AG08396 (cell line): ENCODE results near the gene ZNF705A.
"Not testable (repeated sequence)": the region's sequence is repeated elsewhere in the genome, so short reads cannot be mapped to it uniquely, and the experiment has no call there.

Experiments
- DNase-seq: peaks from one replicate; pipeline ENCODE4 v3.0.0; 2012; ENCODE audit warnings: low spot score, mixed read lengths

ZNF705A gene

DNA sequence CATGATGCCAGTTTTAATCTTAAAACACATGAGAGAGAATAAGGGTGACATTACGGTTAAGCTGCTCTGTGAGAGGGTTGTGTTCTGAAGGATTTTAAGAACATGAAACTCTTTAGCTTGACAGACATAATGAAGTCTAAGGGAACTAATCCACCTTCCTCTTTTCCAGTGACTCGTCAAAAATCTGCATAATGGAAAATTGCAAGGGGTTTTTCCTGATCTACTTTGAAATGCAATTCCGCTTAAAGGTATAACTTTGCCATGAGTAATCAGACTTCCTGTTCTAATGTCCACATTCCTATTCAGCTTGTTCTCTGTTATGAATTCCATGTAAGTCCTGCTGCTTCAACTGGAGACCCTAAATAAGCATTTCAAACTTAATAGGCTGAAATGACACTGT lies at the start of gene ZNF705A:
ZNF705A (plus strand) TSS at position 171 of the 400 bp plus-strand sequence. CDS start 15,611 bp downstream, outside the sequence.
- DNase-seq: no peak

DNA sequence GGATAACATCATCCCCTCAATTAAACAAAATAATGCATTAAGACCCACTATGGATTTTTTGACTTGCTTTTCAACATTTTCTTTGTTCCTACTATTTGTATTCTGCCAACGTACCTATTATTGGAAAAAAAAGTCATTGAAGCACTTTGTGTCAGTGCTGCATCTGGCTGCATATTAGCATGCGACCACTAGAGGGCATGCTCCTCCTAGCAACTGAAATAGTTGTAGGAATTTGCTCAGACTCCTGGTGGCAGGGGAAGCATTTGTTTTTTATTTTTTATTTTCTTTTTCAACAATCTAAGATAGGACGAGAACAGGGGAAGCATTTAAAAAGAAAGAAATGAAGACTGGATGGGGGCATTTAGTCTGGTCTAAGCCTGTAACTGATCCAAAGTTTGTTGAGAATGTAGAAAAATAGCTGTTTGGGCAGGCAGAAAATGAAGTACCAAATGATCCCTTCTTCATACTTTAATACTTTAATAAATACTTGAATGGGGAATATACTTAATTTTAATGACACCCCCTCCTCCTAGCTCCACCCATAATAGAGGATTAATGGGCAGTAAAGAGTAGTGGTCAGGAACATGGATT lies 47.9 kb upstream of the ZNF705A start:
- peak; percentile 77 for DNase-seq

DNA sequence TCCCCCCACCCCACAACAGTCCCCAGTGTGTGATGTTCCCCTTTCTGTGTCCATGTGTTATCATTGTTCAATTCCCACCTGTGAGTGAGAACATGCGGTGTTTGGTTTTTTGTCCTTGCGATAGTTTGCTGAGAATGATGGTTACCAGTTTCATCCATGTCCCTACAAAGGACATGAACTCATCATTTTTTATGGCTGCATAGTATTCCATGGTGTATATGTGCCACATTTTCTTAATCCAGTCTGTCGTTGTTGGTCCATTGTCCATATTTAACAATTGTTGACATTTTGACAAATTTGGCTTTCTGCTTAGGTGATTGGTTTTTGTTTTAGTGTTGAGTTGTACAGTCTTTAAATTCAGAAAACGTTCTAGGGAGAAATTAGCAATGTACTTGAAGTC lies 43.7 kb upstream of the ZNF705A start:
- not testable (repeated sequence) for DNase-seq

DNA sequence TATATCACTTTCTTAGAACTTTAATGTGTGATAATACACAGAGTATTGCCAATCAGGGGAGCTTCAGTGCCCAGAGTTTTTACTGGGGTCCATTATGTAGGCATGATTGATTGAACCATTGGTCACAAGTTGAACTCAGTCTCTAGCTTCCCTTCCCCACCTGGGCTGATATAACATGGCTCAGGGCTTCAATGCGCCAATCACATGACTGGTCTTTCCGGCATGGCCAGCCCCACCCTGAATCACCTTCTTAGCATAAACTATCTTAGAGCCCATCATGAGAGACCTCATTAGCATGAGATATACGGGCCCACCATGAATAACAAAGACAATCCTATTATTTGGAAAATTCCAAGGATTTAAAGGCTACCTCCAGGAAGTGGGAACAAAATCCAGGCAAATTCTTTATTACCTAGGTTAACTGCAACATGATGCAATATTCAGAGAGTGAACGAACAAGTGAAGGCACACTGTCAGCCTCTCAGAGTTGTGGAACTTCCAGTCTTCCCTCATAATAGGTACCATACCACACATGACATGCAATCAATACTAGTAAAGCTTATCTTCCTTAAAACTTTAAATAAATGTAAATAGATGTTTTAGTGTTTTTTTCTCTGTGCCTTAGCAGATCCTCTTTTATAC lies 36.6 kb upstream of the ZNF705A start:
- DNase-seq: no peak

DNA sequence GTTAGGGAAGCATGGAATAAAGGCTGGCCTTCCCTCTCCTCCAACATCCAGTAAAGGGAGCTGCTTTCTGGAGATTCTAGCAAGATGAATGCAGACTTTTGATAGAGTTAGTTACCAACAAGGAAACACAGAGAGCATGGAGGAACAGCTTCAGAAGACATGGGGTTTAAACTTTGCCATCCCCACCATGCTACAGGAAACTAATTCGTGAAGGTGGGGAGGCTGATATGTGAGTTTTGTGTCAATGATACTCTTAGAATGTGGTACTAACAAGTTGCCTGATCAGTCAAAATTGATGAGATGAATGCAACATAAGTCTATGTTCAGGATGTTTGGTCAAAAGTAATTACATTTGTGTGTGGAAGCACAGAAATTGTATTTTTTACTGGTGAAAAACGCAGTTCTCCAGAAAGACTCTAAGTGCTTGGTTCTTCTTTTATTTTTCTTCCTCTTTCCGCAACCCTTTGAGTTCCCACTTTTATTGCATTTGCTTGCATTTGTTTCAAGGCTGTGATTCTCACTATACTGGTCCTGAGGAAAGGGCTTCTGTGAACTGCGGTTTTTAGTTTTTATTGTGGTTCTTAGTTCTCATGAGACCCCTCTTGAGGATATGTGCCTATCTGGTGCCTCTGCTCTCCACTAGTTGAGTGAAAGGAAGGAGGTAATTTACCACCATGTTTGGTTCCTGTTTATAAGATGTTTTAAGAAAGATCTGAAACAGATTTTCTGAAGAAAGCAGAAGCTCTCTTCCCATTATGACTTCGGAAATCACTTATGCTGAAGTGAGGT lies 33.5 kb upstream of the ZNF705A start, which contains the start of gene CLEC4A:
CLEC4A (plus strand) TSS at position 494 of the 789 bp plus-strand sequence; CDS start at position 756, 262 bp downstream.
- DNase-seq: no peak

DNA sequence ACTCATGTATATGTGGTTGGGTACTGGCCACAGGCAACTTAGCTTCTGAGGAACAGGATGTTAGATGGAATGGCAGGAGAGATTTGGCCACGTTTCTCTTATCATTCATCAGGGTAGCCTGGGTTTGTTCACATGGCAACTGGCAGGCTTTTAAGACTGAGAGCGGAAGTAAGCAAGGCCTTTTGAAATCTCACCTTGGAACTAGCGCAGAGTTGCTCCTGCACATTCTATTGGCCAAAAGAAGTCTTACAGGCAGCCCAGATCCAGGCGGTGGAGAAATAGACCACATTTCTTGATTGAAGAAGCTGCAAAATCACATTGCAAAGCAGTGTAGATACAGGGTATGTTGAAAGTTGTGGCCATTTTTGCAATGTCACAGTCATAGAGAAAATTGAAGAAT lies 29.7 kb upstream of the ZNF705A start:
- DNase-seq: no peak

DNA sequence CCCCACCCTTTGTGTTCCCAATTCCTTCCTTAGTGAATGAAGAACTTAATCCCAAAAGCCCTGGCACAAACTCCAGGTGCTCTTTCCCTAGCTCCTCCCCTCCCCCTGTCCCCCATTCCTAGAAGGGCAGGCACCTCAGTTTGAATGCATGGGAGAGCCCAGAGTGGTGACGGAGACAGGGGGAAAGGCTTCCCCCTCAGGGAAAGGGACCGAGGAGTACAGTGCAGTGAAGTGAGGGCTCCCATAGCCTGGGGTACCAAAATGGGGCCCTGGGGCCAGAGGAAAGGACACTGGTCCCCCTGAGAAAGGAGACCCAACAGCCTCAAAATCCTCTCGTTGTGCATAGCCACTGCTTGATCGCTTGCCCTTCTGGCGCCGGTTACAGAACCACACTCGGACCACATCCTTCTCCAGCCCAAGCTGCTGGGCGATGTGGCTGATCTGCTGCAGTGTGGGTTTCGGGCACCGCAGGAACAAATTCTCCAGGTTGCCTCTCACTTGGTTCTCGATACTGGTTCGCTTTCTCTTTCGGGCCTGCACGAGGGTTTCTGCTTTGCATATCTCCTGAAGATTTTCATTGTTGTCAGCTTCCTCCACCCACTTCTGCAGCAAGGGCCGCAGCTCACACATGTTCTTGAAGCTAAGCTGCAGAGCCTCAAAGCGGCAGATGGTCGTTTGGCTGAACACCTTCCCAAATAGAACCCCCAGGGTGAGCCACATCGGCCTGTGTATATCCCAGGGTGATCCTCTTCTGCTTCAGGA lies 23.0 kb upstream of the ZNF705A start:
- DNase-seq: not testable (repeated sequence)

DNA sequence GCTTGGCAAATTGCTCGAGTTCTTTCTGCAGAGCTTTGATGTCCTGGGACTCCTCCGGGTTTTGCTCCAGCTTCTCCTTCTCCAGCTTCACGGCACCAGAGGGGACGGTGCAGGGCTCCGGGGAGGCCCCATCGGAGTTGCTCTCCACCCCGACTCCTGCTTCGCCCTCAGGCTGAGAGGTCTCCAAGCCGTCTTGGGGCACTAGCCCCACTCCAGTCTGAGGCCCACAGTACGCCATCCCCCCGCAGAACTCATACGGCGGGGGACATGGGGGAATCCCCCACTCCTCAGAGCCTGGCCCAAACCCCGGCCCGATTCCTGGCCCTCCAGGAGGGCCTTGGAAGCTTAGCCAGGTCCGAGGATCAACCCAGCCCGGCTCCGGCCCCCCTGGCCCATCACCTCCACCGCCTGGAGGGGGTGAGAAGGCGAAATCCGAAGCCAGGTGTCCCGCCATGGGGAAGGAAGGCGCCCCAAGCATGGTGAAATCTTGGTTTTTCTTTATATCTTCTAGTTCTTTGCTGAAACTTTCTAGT lies 22.4 kb upstream of the ZNF705A start:
- DNase-seq: not testable (repeated sequence)

DNA sequence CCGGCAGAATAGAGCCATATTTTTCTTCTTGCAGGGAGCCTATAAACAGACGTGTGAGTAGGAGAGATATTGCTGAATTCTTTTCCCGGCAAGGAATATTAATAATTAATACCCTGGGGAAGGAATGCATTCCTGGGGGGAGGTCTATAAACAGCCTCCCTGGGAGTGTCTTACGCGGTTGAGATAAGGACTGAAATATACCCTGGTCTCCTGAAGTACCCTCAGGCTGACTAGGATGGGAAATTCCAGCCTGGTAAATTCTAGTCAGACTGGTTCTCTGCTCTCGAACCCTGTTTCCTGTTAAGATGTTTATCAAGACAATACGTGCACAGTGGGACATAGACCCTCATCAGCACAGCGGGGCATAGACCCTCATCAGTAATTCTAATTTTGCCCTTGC lies 15.2 kb upstream of the ZNF705A start:
- not testable (repeated sequence) for DNase-seq

DNA sequence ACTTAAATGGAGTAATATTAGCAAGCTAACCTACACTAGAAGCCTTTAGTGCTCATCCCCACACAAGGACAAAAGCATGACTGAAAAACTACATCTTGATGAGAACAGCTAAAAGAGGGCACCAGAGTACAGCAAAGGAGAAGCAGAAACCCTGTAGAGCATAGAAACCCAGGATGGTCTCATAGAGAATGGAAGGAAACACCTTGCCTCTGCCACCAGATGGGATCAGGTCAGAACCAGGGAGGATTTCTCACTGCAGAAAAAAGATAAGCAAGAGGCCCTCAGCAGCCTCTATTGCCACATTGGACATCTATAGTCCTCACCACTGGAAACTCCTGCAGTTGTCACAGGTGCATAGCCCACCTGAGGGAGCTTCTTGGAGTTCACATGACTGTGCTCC lies 13.6 kb upstream of the ZNF705A start:
- DNase-seq: no peak

DNA sequence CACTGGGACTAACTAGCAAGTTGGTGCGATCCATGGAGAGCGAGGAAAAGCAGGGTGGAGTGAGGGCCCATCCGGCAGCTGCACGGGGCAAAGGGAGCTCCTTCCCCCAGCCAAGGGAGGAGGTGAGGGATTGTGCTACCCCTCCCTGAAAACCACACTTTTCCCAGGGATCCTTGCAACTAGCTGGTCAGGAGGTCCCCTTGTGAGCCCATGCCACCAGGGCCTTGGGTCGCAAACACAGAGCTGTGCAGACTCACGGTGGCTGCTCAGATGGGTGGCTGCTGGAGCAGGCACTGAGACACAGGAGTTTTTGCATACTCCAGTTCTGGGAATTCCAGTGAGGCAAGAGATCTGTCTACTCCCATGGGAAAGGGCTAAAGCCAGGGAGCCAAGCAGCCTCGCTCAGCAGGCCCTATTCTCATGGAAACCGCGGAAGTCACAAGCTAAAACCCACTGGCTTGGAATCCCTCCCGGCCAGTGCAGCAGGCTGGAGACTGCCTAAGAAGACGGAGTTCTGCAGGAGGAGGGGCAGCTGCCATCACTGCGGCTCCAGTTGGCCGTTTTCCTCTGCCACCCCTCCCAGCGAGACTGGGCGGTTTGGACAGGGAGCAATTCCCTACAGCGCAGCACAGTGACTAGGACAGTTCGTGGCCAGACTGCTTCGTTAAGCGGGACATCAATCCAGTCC lies 10.9 kb upstream of the ZNF705A start:
- DNase-seq: peak; percentile 50

DNA sequence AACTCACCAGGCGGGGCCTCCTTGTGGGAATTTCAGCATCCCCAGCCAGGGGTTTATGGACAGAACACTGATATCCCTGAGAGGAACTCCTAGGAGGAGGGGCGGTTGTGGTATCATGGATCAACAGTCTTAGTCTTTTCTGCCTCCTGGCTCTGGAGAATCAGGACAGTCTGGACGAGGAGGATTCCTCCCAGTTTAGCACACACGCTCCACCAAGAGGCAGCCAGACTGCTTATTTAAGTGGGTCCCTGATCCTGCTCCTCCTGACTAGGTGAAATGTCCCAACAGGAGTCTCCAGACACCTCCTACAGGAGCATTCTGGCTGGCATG lies 10.4 kb upstream of the ZNF705A start:
- no peak for DNase-seq

DNA sequence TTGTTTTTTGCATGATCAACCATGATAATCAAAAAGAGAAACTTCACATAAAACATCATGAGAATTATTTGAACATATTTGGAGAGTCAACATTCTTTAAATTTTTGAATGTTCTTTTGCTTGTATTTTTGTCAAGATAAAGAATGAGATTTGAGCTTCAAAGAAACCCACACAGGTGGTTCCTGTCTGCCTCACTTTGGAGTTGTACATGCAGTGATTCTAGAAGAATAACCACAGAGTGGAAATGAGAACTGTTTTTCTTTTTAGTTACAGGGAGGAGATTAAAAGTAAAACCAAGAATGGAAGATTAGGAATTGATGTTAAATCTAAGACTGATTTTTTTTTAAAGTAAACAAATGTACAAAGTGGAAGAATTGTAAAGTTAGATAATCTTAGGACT lies 2.3 kb upstream of the ZNF705A start:
- DNase-seq: no peak

DNA sequence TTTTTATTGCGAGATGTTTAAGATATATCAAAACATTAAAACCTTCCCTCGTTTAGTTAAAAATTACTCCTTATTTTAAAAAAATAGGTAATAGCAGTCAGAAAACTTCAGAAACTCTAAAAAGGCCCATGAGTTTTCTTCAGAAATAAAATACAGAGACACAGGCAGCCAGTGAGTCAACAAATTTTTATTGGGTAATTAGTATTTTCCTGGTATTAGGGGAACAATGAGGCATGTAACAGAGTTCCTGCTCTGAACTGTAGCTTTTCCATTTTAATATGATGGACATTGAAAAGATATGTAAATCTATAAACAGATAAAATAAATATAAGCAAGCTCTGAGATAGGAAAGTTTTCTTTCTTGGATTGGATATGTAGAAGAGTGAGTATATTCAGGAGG lies 399 bp upstream of the ZNF705A start:
- DNase-seq: no peak

DNA sequence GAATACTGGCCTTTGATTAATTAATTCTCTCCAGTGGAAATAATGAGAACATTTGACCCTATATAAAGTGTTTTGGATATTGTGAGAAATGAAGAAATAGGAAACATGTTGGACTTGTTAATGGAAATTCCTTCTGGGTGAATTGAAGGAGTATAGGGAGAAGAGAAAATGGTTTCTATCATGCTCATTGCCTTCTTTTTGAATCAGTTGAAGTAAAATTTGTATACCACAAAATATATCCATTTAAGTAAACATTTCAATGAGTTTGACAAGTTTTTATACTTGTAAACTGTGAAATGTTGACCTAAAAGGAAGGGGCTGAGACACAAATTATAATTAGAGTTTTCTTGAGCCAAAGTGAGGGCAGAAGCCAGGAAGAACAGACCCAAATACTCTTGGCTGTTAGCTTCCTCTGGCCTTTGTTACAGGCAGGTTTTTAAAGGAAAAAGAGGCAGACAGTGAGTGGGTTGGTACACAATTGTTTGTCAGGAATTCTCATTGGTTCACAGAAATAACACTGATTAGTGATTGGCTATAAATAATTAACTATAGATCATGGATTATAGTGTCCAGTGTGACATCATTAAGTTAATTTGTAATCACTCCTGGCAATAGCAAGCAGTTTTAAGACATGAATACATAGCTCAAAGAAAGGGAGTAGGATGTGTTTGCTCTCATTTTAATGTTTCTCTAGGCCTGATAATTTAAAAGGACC lies 826 bp downstream of the ZNF705A start:
- DNase-seq: no peak

DNA sequence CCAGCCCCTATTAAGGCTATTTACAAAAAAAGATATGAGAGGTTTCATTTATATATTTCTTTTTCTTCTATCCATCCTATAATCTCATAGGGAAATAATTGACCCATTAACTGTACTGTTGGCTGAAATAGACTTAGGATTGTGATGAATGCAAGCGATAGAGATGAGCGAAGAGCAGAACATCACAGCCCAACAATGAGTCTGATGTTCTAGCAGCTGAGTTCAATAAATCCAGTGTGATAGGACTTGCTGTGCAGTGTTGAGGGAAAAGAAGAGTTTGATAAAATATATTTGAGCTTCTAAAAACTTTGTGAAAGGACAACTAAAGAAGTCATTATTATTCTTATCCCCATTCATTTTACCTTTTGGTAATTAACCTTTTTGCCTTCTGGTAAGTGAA lies 16.1 kb downstream of the ZNF705A start:
- DNase-seq: not testable (repeated sequence)

DNA sequence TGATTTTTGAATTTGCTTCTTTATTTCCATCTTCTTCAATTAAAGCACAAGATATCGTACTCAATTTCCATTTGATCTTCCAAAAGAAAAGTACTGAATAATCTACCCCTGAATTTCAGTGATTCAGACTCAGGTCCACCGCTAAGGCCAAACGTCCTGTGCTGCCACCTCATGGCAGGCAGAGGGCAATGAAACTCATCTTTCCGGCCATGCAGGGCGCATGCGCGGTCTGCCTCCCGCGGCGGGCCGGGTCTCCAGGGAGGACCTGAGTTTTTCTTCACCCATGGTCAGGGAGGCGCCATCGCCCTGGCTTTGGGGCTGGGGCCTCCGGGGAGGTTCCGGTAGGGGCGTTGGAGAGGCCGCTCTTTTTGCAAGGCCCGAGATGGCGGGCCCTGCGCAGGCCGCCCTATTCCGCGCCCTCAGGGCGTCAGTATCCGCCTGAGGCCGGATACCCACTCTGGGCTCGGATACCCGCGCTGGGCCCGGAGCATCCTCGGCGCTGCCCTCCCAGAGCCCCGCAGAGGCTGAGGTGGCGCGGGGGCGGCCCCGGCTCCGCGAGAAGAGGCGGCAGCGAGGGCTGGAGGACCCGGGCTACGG lies 23.3 kb downstream of the ZNF705A start:
- DNase-seq: peak; percentile 83

DNA sequence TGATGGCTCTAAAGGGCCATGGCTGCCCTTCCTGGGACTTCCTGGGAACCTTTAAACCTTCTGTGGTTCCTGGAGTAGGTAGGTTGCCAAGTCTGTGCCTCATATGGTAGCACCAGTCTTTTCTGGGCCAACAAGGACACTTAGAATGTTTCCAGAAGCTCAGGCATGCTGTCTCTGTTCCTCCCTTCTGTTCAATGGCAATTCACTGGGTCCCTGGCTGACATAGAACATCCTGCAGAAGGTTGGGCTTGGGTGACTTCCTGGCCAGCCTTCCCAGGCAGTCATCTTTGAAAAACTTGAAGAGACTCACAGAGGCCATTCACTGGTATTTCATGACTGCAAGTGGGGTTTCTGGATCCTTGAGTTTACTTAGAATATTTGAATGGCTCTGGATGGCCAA lies 24.5 kb downstream of the ZNF705A start:
- DNase-seq: not testable (repeated sequence)

DNA sequence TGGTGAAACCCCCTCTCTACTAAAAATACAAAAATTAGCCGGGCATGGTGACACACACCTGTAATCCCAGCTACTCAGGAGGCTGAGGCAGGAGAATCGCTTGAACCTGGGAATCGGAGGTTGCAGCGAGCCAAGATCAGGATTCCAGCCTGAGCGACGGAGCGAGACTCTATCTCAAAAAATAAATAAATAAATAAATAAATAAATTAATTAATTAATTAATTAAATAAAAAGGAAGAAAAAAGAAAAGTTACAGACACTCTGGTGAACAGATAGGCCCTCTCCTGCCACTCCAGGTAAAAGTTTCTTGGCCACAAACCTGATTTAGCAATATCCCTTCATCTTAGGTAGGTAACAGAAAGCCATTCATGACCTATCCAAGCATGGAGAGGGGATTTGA lies 26.1 kb downstream of the ZNF705A start:
- not testable (repeated sequence) for DNase-seq

DNA sequence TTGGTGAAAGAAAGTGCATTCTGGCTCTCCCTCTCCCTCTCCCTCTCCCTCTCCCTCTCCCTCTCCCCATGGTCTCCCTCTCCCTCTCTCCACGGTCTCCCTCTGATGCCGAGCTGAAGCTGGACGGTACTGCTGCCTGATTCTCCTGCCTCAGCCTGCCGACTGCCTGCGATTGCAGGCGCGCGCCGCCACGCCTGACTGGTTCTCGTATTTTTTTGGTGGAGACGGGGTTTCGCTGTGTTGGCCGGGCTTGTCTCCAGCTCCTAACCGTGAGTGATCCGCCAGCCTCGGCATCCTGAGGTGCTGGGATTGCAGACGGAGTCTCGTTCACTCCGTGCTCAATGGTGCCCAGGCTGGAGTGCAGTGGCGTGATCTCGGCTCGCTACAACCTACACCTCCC lies 26.5 kb downstream of the ZNF705A start:
- not testable (repeated sequence) for DNase-seq
